RKO (cell line): ENCODE measurements around the gene TMEM120A.

Source experiments
- DNase-seq: peaks from one replicate; pipeline ENCODE4 v3.0.0-alpha.2; 2016; ENCODE audit warnings: low spot score

TMEM120A gene

DNA sequence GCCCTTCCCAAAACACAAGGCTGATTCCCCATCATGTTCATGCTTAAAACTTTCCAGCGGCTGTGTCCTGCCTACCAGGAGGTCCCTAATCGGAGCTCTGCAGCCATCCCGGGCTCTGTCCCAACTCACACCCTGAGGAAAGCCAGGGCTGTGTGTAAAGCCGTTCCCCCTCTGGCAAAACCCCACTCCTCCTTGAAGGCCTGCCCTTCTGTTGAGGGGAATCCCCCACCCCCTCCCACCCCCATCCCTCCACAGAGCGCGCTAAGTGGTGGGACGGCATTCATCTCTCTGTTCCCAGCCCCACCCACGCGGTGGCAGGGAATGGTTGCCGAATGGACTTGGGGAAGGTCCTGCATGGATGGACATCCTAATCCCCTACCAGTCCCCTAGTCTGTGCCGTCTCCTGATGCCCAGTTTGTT lies 667 bp upstream of the TMEM120A start:
- no peak for DNase-seq

DNA sequence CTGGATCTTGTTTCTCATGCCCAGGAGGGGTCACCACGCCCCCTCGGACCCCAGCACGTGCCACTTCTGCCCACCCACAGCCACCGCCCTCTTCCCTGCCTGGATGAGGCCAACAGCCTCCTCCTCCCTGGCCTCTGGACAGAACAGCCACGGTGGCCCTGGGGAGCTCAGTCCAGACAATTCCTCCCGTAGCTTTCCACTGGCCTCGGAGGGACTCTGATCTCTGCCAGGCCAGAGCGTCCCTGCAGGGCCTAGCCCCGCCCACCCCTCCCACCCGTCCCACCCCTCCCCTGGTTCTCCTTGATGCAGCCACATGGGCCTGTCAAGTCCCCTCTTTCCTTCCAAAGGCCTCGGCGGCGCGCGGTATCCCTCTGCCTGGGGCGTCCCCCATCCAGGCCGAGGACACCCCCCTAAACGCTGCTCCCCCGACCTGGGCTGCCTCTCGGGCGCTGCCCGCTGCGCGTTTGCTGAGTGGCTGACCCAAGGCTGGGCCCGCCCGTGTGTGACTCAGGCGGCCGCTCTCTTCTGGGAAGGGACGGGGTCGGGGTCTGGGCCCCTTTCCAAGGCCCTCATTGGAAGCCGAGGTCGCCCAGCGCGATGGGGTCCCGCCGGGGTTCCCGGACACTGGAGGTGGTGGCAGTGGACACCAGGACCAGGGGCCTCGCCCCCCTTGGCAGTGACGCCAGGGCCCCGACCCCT lies 557 bp downstream of the TMEM120A start:
- peak; percentile 60 for DNase-seq

DNA sequence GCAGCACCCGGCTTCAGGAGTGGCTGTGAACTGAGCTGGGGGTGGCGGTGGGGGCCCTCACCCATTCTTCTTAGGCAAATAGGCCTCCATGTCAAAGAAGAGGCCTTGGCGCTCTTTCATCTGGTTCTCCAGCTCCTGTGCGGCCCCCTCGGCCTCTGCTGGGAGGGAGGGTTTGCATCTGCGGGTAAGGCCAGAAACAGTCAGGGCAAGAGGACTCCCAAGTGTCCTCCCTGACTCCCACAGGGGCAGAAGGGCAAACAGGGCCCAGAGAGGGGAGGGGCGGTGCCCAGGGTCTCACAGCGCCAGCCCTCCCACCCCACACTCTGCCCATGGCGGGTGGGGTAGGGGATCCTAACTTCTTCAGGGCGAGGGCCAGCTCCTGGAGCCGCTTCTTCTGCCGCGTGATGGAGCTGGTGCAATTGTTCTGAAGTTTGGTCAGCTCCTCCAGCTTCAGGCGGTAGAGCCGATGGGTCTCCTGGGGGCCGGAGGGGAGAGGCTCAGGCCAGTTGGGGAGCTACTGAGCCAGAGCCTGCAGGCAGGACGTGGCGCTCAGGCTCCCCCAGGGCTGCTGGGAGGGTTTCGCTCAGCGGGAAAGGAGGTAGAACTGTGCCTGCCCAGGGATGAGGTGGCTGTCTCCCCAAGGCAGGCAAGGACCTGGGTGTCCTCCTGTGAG lies 2.2 kb downstream of the TMEM120A start:
- DNase-seq = no peak

DNA sequence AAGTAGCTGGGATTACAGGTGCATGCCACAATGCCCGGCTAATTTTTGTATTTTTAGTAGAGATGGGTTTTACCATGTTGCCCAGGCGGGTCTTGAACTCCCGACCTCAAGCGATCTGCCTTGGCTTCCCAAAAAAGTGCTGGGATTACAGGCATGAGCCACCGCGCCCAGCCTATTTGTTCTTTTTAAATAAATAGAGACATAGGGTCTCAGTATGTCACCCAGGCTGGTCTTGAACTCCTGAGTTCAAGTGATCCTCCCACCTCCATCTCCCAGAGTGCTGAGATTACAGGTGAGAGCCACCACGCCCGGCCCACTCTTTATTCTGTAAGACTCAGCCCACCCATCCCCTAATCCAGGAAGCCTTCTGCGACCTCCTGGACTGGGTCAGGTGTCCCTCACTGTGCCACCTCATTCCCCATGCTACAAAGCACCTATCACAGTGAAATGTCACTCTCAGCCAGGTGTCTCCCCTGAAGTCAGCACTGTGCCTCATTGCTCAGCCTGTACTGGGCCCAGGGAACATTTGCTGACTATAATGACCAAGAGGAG lies 2.8 kb downstream of the TMEM120A start:
- DNase-seq = no peak

DNA sequence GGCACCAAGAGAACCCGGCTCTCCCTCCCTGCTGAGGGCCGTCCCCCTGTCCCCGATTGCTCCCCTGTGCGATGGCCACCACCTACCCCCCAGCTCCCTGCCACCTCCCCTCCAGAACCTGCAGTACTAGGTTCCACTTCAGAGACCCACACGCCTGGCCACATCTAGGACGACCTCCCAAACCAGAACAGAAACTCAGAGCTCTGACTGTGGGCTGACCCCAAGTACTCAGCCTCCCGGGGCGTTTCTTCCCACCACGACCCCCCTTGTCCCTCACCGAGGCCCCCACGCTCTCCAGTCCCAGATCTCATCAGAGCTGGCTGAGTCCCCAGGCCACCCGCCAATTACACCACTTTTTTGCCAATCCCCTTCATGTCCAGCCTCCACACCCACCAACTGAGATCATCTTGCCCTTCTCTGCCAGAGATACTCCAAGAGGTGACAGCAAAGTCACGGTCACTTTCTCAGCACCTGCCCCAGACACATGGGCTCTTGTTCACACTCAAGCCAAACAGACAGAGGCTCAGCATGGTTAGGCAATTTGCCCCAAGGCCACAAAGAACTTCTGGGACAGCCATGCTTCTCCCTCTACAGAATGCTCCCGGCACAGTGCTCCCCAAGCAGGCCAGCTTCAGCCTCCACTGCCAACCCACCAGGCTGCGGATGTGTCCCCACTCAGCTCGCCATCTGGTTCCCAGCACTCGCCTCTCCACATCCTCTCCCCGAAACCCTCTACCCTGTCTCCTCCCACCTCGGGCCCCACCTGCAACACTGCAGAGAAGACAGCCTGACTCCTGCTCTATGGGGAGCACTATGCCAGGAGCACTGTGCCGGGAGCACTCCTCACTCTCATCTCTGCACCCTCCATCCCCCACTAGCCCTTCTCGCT lies 4.7 kb downstream of the TMEM120A start:
- DNase-seq = no peak

DNA sequence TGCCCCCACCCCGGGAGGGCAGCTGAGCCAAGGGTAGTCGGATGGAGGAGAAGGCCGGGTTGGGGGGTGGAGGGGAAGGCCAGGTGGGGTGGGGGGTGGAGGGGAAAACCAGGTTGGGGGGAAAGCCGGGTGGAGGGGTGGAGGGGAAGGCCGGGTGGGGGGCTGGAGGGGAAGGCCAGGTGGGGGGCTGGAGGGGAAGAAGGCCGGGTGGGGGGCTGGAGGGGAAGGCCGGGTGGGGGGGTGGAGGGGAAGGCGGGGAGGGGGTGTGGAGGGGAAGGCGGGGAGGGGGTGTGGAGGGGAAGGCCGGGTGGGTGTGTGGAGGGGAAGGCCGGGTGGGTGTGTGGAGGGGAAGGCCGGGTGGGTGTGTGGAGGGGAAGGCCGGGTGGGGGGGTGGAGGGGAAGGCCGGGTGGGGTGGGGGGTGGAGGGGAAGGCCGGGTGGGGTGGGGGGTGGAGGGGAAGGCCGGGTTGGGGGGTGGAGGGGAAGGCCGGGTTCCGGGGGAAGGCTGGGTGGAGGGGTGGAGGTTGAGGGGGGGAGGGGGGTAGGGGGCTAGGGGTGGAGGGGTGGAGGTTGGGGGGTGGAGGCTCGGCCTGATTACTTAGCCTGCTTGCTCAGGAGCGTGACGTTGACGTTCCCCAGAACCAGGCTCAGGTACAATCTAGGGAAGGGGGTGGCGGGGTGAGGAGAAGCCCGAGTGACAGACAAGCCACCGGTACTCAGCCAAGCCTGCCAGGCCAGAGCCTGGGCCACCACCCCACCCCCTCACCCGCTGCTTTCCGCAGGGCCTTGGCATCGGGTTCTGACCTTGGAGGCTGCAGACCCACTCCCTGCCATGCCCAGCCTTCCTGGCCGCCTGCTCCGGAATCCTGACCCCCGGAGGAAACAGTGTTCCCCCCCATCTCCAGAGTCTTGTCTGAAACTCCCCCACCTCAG lies 5.6 kb downstream of the TMEM120A start:
- no peak for DNase-seq

DNA sequence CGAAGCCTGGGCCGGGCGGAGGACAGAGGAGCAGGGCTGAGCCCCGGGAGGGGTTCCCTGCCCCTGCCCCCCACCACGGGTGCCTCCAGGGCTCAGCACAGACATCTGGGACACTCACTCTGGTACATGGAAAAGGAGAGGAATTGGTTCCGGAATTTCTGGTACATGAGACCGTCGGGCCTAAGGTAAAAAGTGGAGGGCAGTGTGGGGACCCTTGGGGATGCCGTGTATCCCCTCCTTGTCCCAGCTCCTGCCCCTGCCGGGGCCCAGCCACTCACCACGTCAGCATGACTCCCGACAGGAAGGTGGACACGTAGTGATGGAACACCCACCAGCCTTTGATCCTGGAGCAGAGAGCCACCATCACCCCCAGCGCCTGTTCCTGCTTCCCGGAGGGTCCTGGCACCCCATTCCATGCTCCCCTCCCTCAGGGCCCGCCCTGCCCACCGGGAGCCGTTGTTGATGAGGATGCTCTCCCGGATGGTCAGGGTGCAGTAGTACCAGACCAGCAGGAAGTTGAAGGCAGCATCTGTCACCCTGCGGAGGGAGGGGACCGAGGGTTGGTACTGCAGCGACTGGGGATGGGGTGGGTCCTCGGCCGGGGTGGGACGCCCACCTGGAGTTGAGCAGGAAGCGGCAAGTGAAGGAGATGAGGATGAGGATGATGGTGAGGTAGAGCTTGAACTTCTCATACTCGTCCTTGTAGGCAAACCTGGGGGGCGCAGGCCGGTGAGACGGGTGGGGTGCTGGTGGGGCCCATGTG lies 6.4 kb downstream of the TMEM120A start:
- no peak for DNase-seq

DNA sequence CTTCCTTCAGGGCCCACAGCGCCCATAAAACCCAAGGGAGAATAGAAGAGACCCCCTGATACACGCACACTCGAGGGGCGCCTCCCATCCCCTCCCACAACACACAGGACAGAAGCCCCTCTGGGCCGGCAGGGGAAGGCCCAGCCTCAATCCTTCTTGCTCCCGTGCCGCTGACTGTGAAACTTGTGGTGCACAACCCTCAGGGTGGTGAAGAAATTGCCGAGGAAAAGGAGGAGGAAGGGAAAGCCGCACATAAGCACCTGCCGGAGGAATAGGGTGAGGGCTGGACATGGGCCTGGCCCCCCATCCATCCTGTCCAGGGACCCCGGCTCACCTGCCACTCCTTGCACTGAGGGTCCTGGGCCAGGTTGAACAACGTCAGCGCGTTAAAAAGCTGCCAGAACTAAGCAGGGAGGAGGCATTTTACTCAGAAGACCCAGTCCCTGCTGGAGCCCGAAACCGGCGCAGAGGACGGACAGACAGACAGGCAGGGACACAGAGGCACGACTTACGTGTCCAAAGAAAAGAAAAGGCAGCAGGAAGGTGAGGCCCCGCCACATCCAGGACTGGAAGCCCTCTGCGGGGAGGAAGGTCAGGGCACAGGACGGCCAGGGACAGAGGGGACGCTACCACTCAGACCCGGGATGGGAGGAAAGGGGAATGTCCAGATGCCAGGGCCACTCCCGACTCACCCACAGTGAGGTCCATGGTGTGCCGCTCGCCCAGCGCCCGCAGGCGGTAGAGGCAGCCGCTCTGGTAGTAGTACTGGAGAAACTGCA lies 7.2 kb downstream of the TMEM120A start:
- no peak for DNase-seq

DNA sequence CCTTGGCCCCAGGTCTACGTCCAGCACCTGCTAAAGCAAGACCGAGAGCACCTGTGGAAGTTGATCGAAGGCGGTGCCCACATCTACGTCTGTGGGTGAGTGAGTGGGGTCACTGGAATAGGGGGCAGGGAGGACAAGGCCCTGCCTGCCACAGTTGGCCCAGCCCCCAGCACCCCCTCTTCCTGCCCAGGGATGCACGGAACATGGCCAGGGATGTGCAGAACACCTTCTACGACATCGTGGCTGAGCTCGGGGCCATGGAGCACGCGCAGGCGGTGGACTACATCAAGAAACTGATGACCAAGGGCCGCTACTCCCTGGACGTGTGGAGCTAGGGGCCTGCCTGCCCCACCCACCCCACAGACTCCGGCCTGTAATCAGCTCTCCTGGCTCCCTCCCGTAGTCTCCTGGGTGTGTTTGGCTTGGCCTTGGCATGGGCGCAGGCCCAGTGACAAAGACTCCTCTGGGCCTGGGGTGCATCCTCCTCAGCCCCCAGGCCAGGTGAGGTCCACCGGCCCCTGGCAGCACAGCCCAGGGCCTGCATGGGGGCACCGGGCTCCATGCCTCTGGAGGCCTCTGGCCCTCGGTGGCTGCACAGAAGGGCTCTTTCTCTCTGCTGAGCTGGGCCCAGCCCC lies 8.1 kb downstream of the TMEM120A start:
- no peak for DNase-seq

DNA sequence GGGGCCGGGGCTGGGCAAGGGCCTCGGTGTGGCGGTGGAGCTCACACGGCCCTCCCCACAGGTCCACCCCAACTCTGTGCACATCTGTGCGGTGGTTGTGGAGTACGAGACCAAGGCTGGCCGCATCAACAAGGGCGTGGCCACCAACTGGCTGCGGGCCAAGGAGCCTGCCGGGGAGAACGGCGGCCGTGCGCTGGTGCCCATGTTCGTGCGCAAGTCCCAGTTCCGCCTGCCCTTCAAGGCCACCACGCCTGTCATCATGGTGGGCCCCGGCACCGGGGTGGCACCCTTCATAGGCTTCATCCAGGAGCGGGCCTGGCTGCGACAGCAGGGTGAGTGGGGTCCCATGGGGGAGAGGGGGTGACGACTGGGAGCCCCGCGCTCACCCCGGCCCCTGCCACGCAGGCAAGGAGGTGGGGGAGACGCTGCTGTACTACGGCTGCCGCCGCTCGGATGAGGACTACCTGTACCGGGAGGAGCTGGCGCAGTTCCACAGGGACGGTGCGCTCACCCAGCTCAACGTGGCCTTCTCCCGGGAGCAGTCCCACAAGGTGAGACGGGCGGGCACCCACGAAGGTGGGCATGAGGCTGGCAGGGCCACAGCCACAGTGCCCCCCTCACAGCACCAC lies 8.8 kb downstream of the TMEM120A start:
- DNase-seq = no peak

DNA sequence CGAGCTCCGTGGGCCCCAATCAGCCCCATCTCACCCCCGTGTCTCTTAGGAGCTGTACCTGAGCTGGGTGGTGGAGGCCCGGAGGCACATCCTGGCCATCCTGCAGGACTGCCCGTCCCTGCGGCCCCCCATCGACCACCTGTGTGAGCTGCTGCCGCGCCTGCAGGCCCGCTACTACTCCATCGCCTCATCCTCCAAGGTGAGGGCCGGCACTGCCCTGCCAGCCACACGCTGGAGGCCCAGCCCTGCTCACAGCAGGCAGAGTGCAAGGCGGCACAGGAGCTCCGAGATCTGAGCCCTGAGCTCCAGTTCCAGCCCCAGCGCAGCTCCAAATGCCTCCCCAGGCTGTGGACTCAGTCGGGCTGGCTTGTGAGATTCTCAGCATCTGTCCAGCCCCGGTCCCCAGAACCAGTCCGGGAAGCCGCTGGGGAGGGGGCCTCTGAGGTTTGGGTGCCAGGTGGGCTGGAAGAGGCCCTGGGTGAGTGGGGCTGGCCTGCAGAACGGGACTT lies 9.3 kb downstream of the TMEM120A start:
- DNase-seq = no peak

DNA sequence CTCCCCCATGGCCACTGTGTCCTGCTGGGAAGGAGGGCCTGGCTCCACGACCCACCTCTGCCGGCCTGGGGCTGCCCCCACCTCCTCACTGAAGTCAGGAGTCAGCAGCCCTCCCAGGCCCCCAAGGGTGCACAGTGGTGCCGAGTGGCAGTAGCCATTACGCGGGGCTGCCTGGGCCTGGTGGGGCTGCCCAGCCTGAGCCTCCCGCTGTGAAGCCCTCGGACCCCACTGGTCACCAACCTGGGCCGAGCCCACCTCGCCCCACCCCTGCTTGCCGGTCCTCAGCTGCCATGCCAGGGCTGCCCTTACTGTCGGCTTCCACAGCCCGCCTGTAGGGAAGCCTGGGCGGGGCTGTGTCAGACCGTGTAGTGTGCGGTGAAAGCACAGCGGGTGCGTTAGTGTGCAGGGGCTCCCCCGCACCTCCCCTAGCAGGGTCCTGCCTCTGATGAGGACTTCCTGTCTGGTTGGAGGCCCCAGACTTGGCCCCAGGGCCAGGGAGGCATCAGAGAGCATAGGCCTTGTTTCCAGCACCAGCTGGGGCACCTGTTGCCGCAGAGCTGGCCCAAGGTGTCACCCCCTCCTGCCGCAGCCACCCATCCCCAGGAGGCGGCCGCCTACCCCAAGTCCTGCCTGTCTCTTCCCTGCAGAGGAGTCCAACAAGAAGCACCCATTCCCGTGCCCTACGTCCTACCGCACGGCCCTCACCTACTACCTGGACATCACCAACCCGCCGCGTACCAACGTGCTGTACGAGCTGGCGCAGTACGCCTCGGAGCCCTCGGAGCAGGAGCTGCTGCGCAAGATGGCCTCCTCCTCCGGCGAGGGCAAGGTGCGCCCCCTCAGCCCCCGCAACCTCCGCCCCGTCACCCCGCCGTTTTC lies 10.0 kb downstream of the TMEM120A start:
- DNase-seq = no peak

DNA sequence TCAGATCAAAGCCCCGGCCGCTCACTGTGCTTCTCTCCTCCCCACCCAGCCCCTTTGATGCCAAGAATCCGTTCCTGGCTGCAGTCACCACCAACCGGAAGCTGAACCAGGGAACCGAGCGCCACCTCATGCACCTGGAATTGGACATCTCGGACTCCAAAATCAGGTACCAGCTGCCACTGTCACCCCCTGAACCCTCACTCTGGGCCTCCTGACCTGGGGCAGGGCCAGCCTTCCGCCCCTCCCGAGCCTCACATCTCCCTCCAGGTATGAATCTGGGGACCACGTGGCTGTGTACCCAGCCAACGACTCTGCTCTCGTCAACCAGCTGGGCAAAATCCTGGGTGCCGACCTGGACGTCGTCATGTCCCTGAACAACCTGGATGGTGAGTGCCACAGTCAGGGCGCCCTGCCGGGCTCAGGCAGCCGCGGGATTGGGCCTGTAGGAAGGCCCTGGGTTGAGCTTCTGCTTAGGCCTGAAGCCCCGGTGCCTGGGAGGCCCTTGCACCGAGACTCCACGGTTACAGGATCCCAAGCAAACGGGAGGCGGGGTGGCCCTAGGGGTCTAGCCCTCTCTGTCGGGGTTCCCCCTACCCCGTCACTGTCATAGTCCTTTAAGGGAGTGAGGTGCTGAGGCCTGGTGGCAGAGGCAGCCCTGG lies 10.8 kb downstream of the TMEM120A start:
- no peak for DNase-seq

DNA sequence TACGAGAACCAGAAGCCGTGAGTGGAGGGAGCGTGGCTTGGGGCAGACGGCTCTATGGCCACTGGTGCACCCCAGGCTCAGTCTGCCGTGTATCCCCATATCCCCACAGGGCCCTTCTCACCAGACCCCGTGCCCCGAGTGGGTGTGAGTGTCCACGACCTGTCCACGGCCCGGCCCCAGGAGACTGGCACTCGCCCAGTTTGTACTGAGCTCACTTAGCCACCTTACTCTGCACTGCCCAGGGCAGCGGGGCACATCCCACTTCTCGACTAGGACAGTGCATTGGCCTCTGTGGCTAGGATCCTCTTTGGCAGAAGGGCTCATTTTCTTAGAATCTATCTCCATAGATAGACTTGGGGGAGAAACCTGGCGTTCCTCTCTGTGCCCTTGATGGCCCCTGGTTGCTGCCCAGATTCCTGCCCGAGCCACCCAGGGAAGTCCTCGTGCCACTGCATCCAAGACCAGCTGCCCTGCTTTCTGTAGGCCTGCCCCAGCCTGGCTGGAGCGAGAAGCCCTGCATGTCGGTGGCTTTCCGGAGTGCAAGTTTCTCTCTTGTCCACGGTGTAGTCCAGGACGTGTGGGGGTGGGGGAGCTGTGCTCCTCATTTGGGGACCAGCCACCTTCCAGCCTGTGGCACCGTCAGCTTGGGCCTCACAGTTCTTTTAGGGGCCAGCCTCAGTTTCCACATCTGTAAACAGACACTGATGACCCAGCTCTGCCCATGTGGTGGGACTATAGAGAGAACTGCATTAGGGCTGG lies 11.9 kb downstream of the TMEM120A start:
- DNase-seq = no peak

DNA sequence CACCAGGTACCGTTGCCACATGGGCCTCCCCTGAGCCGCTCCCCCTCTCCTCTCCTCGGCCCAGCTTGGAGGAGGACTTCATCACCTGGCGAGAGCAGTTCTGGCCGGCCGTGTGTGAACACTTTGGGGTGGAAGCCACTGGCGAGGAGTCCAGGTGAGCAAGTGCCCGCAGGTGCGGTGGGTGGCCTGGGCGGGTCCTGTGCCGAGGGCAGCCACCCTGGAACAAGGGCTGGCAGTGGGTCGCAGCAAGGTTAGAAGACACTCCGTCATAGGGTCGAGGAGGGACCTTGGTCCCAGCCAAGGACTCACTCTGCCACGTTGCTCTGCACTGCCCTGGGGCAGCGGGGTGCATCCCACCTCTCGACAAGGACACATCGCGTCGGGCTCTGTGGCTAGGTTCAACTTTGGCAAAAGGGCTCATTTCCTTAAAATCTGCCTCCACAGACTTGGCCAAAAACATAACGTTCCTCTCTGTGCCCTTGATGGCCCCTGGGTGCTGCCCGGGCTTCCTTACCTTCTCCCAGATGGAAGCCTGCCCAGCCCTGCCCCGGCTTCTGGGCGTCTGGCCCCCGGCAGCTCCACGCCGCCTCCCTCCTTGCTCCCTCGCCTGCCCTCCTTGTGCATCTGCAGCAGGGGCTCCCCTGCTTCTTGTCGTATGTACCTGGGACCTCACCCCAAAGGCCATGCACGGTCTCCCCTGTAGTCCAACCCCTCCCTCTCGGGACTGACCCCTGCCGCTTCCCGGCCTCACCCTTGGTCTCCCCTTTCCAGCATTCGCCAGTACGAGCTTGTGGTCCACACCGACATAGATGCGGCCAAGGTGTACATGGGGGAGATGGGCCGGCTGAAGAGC lies 12.7 kb downstream of the TMEM120A start:
- no peak for DNase-seq

DNA sequence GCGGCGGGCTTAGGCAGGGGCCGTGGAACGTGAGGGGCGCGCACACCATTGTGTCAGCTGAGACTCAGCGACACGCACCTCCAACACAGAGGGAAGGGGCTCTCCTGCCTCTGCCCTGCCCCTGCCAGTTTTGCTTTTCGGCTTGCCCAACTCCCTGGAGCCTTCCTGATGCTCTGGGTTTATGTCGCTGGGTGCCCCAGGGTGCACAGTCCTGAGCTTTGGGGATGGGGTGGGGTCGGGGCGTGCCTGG lies 13.3 kb downstream of the TMEM120A start:
- DNase-seq = no peak
